OCI-LY7 (cell line): ENCODE data around the gene NGF. TPM values are rescaled to one million over a fixed set of nuclear protein-coding genes. Genes with fewer than 3 reads are reported as not detected.

ENCODE experiments used
- BruUV-seq: library from RNA; stranded (reverse); fragments of 400-500 nt; replicated peaks from 2 replicates; lab custom pipeline; 2021; lab: Mats Ljungman, UMichigan
- CTCF ChIA-PET: fragments of 300-600 bp; sonication (Branson Sonifier 250); formaldehyde crosslinking; loops from one replicate; lab custom pipeline; 2022; ENCODE audit warnings: antibody characterized with exemption; ENCODE audit not compliant: unreplicated experiment; lab: Charles Lee
- POLR2A ChIA-PET: fragments of 300-600 bp; sonication (Branson Sonifier 250); formaldehyde crosslinking; loops from one replicate; lab custom pipeline; 2022; ENCODE audit warnings: antibody characterized with exemption; lab: Charles Lee
- DNase-seq: peaks from one replicate; pipeline ENCODE4 v3.0.0-alpha.2; 2015; ENCODE audit warnings: low spot score
- H2AFZ ChIP-seq: fragments of 200-600 bp; sonication (generic), shearing (Covaris generic); 2 replicates; pipeline ENCODE4 v1.6.1; 2014; ENCODE audit warnings: mild to moderate bottlenecking, antibody characterized with exemption, low read length, moderate library complexity
- H3K27ac ChIP-seq: fragments of 200-600 bp; sonication (generic); 2 replicates; pipeline ENCODE4 v1.5.1; 2014; ENCODE audit warnings: mixed run types, low read depth, mild to moderate bottlenecking, moderate library complexity, low read length, inconsistent platforms; ENCODE audit not compliant: poor library complexity, severe bottlenecking
- H3K36me3 ChIP-seq: fragments of 200-600 bp; sonication (generic); 2 replicates; pipeline ENCODE4 v1.6.1; 2014; ENCODE audit warnings: mild to moderate bottlenecking, antibody characterized with exemption, low read length, moderate library complexity, mixed read lengths; ENCODE audit not compliant: insufficient read depth
- H3K4me1 ChIP-seq: fragments of 200-600 bp; sonication (generic); 2 replicates; pipeline ENCODE4 v1.5.1; 2014; ENCODE audit warnings: mild to moderate bottlenecking, low read length; ENCODE audit not compliant: insufficient read depth, poor library complexity, severe bottlenecking
- H3K4me2 ChIP-seq: fragments of 200-600 bp; sonication (generic); 2 replicates; pipeline ENCODE4 v1.6.1; 2014; ENCODE audit warnings: mild to moderate bottlenecking, low read length
- H3K4me3 ChIP-seq: fragments of 200-600 bp; sonication (generic); 2 replicates; pipeline ENCODE4 v1.5.1; 2014; ENCODE audit warnings: mild to moderate bottlenecking, low read depth, low read length; ENCODE audit not compliant: poor library complexity, severe bottlenecking
- H3K79me2 ChIP-seq: fragments of 200-600 bp; sonication (generic); 2 replicates; pipeline ENCODE4 v1.6.1; 2016; ENCODE audit warnings: low read depth, mild to moderate bottlenecking, low read length, moderate library complexity, mixed read lengths; ENCODE audit not compliant: insufficient read depth
- H3K9me2 ChIP-seq: fragments of 200-600 bp; sonication (generic); 2 replicates; pipeline ENCODE4 v1.6.1; 2016; ENCODE audit warnings: mild to moderate bottlenecking, low read length, mixed read lengths; ENCODE audit not compliant: insufficient read depth
- H3K9me3 ChIP-seq: fragments of 200-600 bp; sonication (generic); 2 replicates; pipeline ENCODE4 v1.6.1; 2014; ENCODE audit warnings: mild to moderate bottlenecking, mixed run types, low read length, mixed read lengths
- H4K20me1 ChIP-seq: fragments of 200-600 bp; sonication (generic); 2 replicates; pipeline ENCODE4 v1.6.1; 2014; ENCODE audit warnings: mild to moderate bottlenecking, antibody characterized with exemption, low read length, moderate library complexity, mixed read lengths; ENCODE audit not compliant: insufficient read depth
- CTCF ChIP-seq: fragments of 200-600 bp; sonication (generic); conservative IDR thresholded peaks from 2 replicates; pipeline ENCODE4 v1.5.1; 2014; ENCODE audit warnings: mild to moderate bottlenecking, antibody characterized with exemption, low read length, moderate library complexity, mixed read lengths
- EZH2phosphoT487 ChIP-seq: fragments of 200-600 bp; sonication (generic); IDR thresholded peaks from 2 replicates; pipeline ENCODE4 v1.6.1; 2018; ENCODE audit warnings: low read depth, borderline replicate concordance, mild to moderate bottlenecking, mixed run types, antibody characterized with exemption, low read length, moderate library complexity, mixed read lengths
- intact Hi-C: fragments of 100-400 bp; cut with micrococcal nuclease; formaldehyde crosslinking; loops from one replicate; pipeline ENCODE4 v1.10.0; 2022; ENCODE audit not compliant: unreplicated experiment
- total RNA-seq, 2 experiments: library from RNA; depleted of rRNA in 1 of 2; stranded (reverse); fragments of >200 nt in 1 of 2; shearing (Covaris generic) in 1 of 2; gene quantifications; 2 replicates each; pipeline ENCODE4 v1.2.3, GENCODE V29; 2014 to 2022

Gene NGF
- total RNA-seq, 2 experiments from 2014 or later: not detected

- BruUV-seq: no TSS peak
- TF ChIP-seq CTCF (no peak), EZH2phosphoT487 (no peak)
- intact Hi-C loops: no loop called here
- H3K9me3 ChIP-seq: peaks cover 14% of the 10 kb centered on the region; the same call in 1 of the 2 replicates
- DNase-seq: no peak
- POLR2A ChIA-PET: no interaction called here
- no peaks in the 10 kb centered on the region for H3K36me3 ChIP-seq
- no peak overlapping the region for H3K4me3 ChIP-seq
- CTCF ChIA-PET: no interaction called here
- H3K79me2 ChIP-seq: no peaks in the 10 kb centered on the region
- no peaks in the 10 kb centered on the region for H3K4me1 ChIP-seq
- H3K27ac ChIP-seq: no peak overlapping the region
- no peak overlapping the region for H3K4me2 ChIP-seq
- H3K9me2 ChIP-seq: no peaks in the 10 kb centered on the region
- no peaks in the 10 kb centered on the region for H4K20me1 ChIP-seq
- no peak overlapping the region for H2AFZ ChIP-seq
Measured at GRCh38 chr1:115255154-115255553, 82.9 kb downstream of the NGF start.

- no peaks in the 10 kb centered on the region for H3K36me3 ChIP-seq
- H3K4me3 ChIP-seq: no peak overlapping the region
- H3K27ac ChIP-seq: no peak overlapping the region
- no peak for TF ChIP-seq CTCF
- TF ChIP-seq EZH2phosphoT487: no peak
- no peak overlapping the region for H2AFZ ChIP-seq
- no peaks in the 10 kb centered on the region for H3K4me1 ChIP-seq
- ChIA-PET CTCF (no interaction called here), POLR2A (interaction anchor here (1.1 kb wide), 1 partner anchor 12 kb away, joined by 3 read pairs; no protein-coding TSS in a partner anchor)
- no peaks in the 10 kb centered on the region for H3K9me2 ChIP-seq
- H3K9me3 ChIP-seq: 0 out of 2 replicates have a peak, but pooled peaks cover under 1% of the 10 kb centered on the region
- BruUV-seq: no TSS peak
- DNase-seq: no peak
- no peak overlapping the region for H3K4me2 ChIP-seq
- H4K20me1 ChIP-seq: no peaks in the 10 kb centered on the region
- intact Hi-C loops: no loop called here
- H3K79me2 ChIP-seq: no peaks in the 10 kb centered on the region
Measured at GRCh38 chr1:115252585-115252984, 85.5 kb downstream of the NGF start.

GRCh38 chr1:115251856-115252255 lies 86.2 kb downstream of the NGF start:
- POLR2A ChIA-PET: interaction anchor here (0.5 to 1.1 kb wide), 3 partner anchors 13 to 219 kb away, joined by 3 read pairs; no protein-coding TSS in a partner anchor
- no TSS peak for BruUV-seq
- Histone ChIP-seq H3K4me1 (no peaks in the 10 kb centered on the region), H3K4me3 (no peak overlapping the region), H4K20me1 (no peaks in the 10 kb centered on the region), H3K4me2 (no peak overlapping the region), H3K36me3 (no peaks in the 10 kb centered on the region), H3K79me2 (no peaks in the 10 kb centered on the region), H3K9me2 (no peaks in the 10 kb centered on the region), H3K27ac (no peak overlapping the region), H3K9me3 (no peaks in the 10 kb centered on the region), H2AFZ (no peak overlapping the region)
- intact Hi-C loops: no loop called here
- DNase-seq: no peak
- CTCF ChIA-PET: no interaction called here
- TF ChIP-seq EZH2phosphoT487 (no peak), CTCF (no peak)
